ENCODE data around the gene SFN. TPM values are rescaled to one million over a fixed set of nuclear protein-coding genes. Genes with fewer than 3 reads are reported as not detected.
A peak's percentile ranks its signal among the peaks of the same experiment; 100 is the strongest.

SFN gene
- polyA plus RNA-seq (2013, experiment 1 of 2), result 1.9 TPM
- polyA plus RNA-seq (2013, experiment 2 of 2), result 2.1 TPM

DNA sequence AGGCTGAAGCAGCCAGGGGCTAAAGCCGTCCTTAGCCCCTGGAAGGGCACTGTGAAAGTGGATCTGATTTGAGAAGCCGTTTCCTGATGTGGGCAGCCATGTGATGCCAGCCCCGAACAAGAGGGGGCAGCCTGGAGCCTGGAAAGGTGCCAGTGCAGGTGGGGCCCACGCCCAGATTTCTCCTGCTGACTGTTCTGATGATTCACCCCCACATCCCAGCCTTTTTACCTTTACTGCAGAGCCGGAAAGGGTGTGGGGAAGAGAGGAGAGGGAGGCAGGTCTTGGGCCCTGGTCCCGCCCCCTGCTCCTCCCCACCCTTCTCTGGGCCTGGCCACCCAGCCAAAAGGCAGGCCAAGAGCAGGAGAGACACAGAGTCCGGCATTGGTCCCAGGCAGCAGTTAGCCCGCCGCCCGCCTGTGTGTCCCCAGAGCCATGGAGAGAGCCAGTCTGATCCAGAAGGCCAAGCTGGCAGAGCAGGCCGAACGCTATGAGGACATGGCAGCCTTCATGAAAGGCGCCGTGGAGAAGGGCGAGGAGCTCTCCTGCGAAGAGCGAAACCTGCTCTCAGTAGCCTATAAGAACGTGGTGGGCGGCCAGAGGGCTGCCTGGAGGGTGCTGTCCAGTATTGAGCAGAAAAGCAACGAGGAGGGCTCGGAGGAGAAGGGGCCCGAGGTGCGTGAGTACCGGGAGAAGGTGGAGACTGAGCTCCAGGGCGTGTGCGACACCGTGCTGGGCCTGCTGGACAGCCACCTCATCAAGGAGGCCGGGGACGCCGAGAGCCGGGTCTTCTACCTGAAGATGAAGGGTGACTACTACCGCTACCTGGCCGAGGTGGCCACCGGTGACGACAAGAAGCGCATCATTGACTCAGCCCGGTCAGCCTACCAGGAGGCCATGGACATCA, at the start of gene SFN:
TSS of gene SFN (plus strand) at position 369 of the 904 bp plus-strand sequence. CDS start at position 433, 64 bp downstream.
- H3K18ac ChIP-seq (ENCODE audit: low read length), result peak within 1 kb of the TSS; percentile 95
- peak within 1 kb of the TSS; percentile 93 for H2BK120ac ChIP-seq (ENCODE audit: low read depth, low read length)
- peaks cover 6 to 26% of the 10 kb centered on the region in 2 donors for H3K4me1 ChIP-seq (ENCODE audit: control insufficient read depth in 2 of 2, insufficient read depth in 1 of 2, low read depth in 1 of 2, low read length in 2 of 2)
- H2BK5ac ChIP-seq (ENCODE audit: low read length), result peak within 1 kb of the TSS; percentile 98
- peak within 1 kb of the TSS; percentile 93 for H3K9ac ChIP-seq (ENCODE audit: low read depth, low read length, poor library complexity)
- H2BK15ac ChIP-seq (ENCODE audit: low read length), result peak within 1 kb of the TSS; percentile 90
- H3K4me3 ChIP-seq (ENCODE audit: low read length in 2 of 2), result peak within 1 kb of the TSS in 1 of 2 donors; percentile 90
- H3K27ac ChIP-seq (replicated peaks; ENCODE audit: low read length), result peak within 1 kb of the TSS; percentile 63
- H2AFZ ChIP-seq (ENCODE audit: low read length), result peak within 1 kb of the TSS; percentile 96
- peaks cover 4% of the 10 kb centered on the region for H3K79me1 ChIP-seq (ENCODE audit: low read depth, low read length)
- H3K14ac ChIP-seq (ENCODE audit: low read length), result peak within 1 kb of the TSS; percentile 49
- no peak for DNase-seq (ENCODE audit: low spot score)
- H3K23ac ChIP-seq (ENCODE audit: low read depth, low read length, poor library complexity), result peak within 1 kb of the TSS; percentile 89
- H3K27me3 ChIP-seq (ENCODE audit: control insufficient read depth in 3 of 3, insufficient read depth in 3 of 3, low read depth in 1 of 3, low read length in 3 of 3), result no peaks in the 10 kb centered on the region
- peak within 1 kb of the TSS; percentile 76 for H3K4ac ChIP-seq (ENCODE audit: low read length)
- peak within 1 kb of the TSS; percentile 98 for H2BK12ac ChIP-seq (ENCODE audit: low read length)
- no peaks in the 10 kb centered on the region for H3K36me3 ChIP-seq (replicated peaks in 1 of 2; ENCODE audit: control insufficient read depth in 2 of 2, insufficient read depth in 2 of 2, low read length in 2 of 2)
- H3K4me2 ChIP-seq (ENCODE audit: insufficient read depth, low read length, poor library complexity, severe bottlenecking), result peak within 1 kb of the TSS; percentile 97
- no CpG with 5 or more reads among the region's 37 CpGs for WGBS, 2 donors (ENCODE audit: extremely low coverage in 2 of 2, insufficient read length in 2 of 2, insufficient replicate concordance in 1 of 2)
- H3K9me3 ChIP-seq (replicated peaks in 1 of 2; ENCODE audit: control insufficient read depth in 2 of 2, insufficient read depth in 1 of 2, low read depth in 1 of 2, low read length in 2 of 2), result no peaks in the 10 kb centered on the region
- peak within 1 kb of the TSS; percentile 79 for H2AK5ac ChIP-seq (ENCODE audit: low read depth, low read length)
- peak within 1 kb of the TSS; percentile 25 for H4K8ac ChIP-seq (ENCODE audit: low read depth, low read length)
- H4K91ac ChIP-seq (ENCODE audit: low read depth, low read length, poor library complexity), result peak within 1 kb of the TSS; percentile 89

- H3K36me3 ChIP-seq (replicated peaks in 1 of 2; ENCODE audit: control insufficient read depth in 2 of 2, insufficient read depth in 2 of 2, low read length in 2 of 2), result no peaks in the 10 kb centered on the region
- peaks cover 0 to 2% of the 10 kb centered on the region in 2 donors for H3K9me3 ChIP-seq (replicated peaks in 1 of 2; ENCODE audit: control insufficient read depth in 2 of 2, insufficient read depth in 1 of 2, low read depth in 1 of 2, low read length in 2 of 2)
- H2BK5ac ChIP-seq (ENCODE audit: low read length), result no peak overlapping the region
- no peaks in the 10 kb centered on the region for H3K27me3 ChIP-seq (ENCODE audit: control insufficient read depth in 3 of 3, insufficient read depth in 3 of 3, low read depth in 1 of 3, low read length in 3 of 3)
- no peak overlapping the region for H3K9ac ChIP-seq (ENCODE audit: low read depth, low read length, poor library complexity)
- no peak overlapping the region for H3K4me3 ChIP-seq (ENCODE audit: low read length in 2 of 2)
- WGBS, 2 donors (ENCODE audit: extremely low coverage in 2 of 2, insufficient read length in 2 of 2, insufficient replicate concordance in 1 of 2), result no CpG with 5 or more reads among the region's 2 CpGs
- H3K18ac ChIP-seq (ENCODE audit: low read length), result no peak overlapping the region
- no peak overlapping the region for H2AK5ac ChIP-seq (ENCODE audit: low read depth, low read length)
- no peak overlapping the region for H3K27ac ChIP-seq (replicated peaks; ENCODE audit: low read length)
- H3K4ac ChIP-seq (ENCODE audit: low read length), result no peak overlapping the region
- no peak overlapping the region for H2AFZ ChIP-seq (ENCODE audit: low read length)
- H4K8ac ChIP-seq (ENCODE audit: low read depth, low read length), result no peak overlapping the region
- H3K4me1 ChIP-seq (ENCODE audit: control insufficient read depth in 2 of 2, insufficient read depth in 1 of 2, low read depth in 1 of 2, low read length in 2 of 2), result no peaks in the 10 kb centered on the region
- H2BK15ac ChIP-seq (ENCODE audit: low read length), result no peak overlapping the region
- no peak overlapping the region for H3K14ac ChIP-seq (ENCODE audit: low read length)
- H3K4me2 ChIP-seq (ENCODE audit: insufficient read depth, low read length, poor library complexity, severe bottlenecking), result no peak overlapping the region
- H3K79me1 ChIP-seq (ENCODE audit: low read depth, low read length), result no peaks in the 10 kb centered on the region
- no peak overlapping the region for H4K91ac ChIP-seq (ENCODE audit: low read depth, low read length, poor library complexity)
- H3K23ac ChIP-seq (ENCODE audit: low read depth, low read length, poor library complexity), result no peak overlapping the region
- DNase-seq (ENCODE audit: low spot score), result no peak
- H2BK12ac ChIP-seq (ENCODE audit: low read length), result no peak overlapping the region
- no peak overlapping the region for H2BK120ac ChIP-seq (ENCODE audit: low read depth, low read length)
Measured at GRCh38 chr1:26814377-26814776, 48.6 kb upstream of the SFN start.

DNA sequence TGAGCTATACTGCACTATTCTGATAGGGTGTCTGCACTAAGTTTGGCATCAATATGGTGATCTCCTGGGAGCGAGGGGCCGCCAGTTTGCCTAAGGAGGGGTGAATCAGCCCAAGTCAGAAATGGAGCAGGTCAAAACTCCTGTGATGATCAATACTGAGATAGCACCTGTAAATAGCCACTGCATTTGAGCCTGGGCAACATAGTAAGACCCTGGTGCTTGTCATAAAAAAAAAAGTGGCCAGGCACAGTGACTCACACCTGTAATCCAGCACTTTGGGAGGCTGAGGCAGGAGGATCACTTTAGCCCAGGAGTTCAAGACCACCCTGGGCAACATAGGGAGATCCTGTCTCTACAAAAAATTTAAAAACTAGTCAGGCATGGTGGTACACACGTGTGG, 48.1 kb upstream of the SFN start:
- no peak overlapping the region for H3K23ac ChIP-seq (ENCODE audit: low read depth, low read length, poor library complexity)
- H3K4ac ChIP-seq (ENCODE audit: low read length), result no peak overlapping the region
- no peak overlapping the region for H3K4me2 ChIP-seq (ENCODE audit: insufficient read depth, low read length, poor library complexity, severe bottlenecking)
- no peaks in the 10 kb centered on the region for H3K79me1 ChIP-seq (ENCODE audit: low read depth, low read length)
- H2BK120ac ChIP-seq (ENCODE audit: low read depth, low read length), result no peak overlapping the region
- no peak overlapping the region for H4K8ac ChIP-seq (ENCODE audit: low read depth, low read length)
- no peak overlapping the region for H4K91ac ChIP-seq (ENCODE audit: low read depth, low read length, poor library complexity)
- no peak overlapping the region for H3K4me3 ChIP-seq (ENCODE audit: low read length in 2 of 2)
- no peak overlapping the region for H2AFZ ChIP-seq (ENCODE audit: low read length)
- no peak overlapping the region for H3K14ac ChIP-seq (ENCODE audit: low read length)
- H3K27ac ChIP-seq (replicated peaks; ENCODE audit: low read length), result no peak overlapping the region
- no peak overlapping the region for H2BK5ac ChIP-seq (ENCODE audit: low read length)
- no peaks in the 10 kb centered on the region for H3K4me1 ChIP-seq (ENCODE audit: control insufficient read depth in 2 of 2, insufficient read depth in 1 of 2, low read depth in 1 of 2, low read length in 2 of 2)
- no peak overlapping the region for H3K18ac ChIP-seq (ENCODE audit: low read length)
- no peak overlapping the region for H2BK12ac ChIP-seq (ENCODE audit: low read length)
- peaks cover 0 to 2% of the 10 kb centered on the region in 2 donors for H3K9me3 ChIP-seq (replicated peaks in 1 of 2; ENCODE audit: control insufficient read depth in 2 of 2, insufficient read depth in 1 of 2, low read depth in 1 of 2, low read length in 2 of 2)
- H2BK15ac ChIP-seq (ENCODE audit: low read length), result no peak overlapping the region
- no peak overlapping the region for H3K9ac ChIP-seq (ENCODE audit: low read depth, low read length, poor library complexity)
- DNase-seq (ENCODE audit: low spot score), result no peak
- H3K27me3 ChIP-seq (ENCODE audit: control insufficient read depth in 3 of 3, insufficient read depth in 3 of 3, low read depth in 1 of 3, low read length in 3 of 3), result no peaks in the 10 kb centered on the region
- no peaks in the 10 kb centered on the region for H3K36me3 ChIP-seq (replicated peaks in 1 of 2; ENCODE audit: control insufficient read depth in 2 of 2, insufficient read depth in 2 of 2, low read length in 2 of 2)
- no peak overlapping the region for H2AK5ac ChIP-seq (ENCODE audit: low read depth, low read length)
- WGBS, 2 donors (ENCODE audit: extremely low coverage in 2 of 2, insufficient read length in 2 of 2, insufficient replicate concordance in 1 of 2), result no CpG with 5 or more reads among the region's 3 CpGs

DNA sequence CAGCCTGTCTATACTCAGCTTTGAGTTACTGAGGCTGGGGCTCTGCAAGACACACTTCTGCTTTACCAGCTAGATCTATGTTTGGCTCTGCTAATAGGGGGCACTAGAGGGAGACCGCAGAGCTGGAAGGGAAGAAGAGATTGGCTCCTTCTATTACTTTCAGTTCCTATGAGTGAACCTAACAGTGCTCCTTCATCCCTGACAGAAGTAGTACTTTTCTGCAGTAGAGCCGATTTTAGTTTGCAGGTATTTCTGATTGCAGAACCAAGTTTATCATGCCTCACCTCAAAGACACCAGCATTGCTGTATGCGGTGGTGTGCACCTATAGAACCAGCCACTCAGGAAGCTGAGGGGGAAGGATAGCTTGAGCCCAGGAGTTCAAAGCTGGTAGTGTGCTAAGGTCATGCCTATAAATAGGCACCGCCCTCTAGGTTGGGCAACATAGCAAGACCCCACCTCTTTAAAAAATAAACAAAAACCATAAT, 42.1 kb upstream of the SFN start:
- Histone ChIP-seq H3K79me1 (ENCODE audit: low read depth, low read length) (peaks cover 2% of the 10 kb centered on the region), H3K4ac (ENCODE audit: low read length) (no peak overlapping the region), H3K4me1 (ENCODE audit: control insufficient read depth in 2 of 2, insufficient read depth in 1 of 2, low read depth in 1 of 2, low read length in 2 of 2) (no peaks in the 10 kb centered on the region), H3K14ac (ENCODE audit: low read length) (no peak overlapping the region), H3K27ac (replicated peaks; ENCODE audit: low read length) (no peak overlapping the region), H2AFZ (ENCODE audit: low read length) (no peak overlapping the region), H2AK5ac (ENCODE audit: low read depth, low read length) (no peak overlapping the region), H3K23ac (ENCODE audit: low read depth, low read length, poor library complexity) (no peak overlapping the region), H2BK12ac (ENCODE audit: low read length) (no peak overlapping the region), H4K91ac (ENCODE audit: low read depth, low read length, poor library complexity) (no peak overlapping the region), H3K36me3 (replicated peaks in 1 of 2; ENCODE audit: control insufficient read depth in 2 of 2, insufficient read depth in 2 of 2, low read length in 2 of 2) (no peaks in the 10 kb centered on the region), H2BK120ac (ENCODE audit: low read depth, low read length) (no peak overlapping the region), H3K9me3 (replicated peaks in 1 of 2; ENCODE audit: control insufficient read depth in 2 of 2, insufficient read depth in 1 of 2, low read depth in 1 of 2, low read length in 2 of 2) (peaks cover 0 to 1% of the 10 kb centered on the region in 2 donors), H2BK5ac (ENCODE audit: low read length) (no peak overlapping the region), H3K4me3 (ENCODE audit: low read length in 2 of 2) (no peak overlapping the region), H4K8ac (ENCODE audit: low read depth, low read length) (no peak overlapping the region), H3K27me3 (ENCODE audit: control insufficient read depth in 3 of 3, insufficient read depth in 3 of 3, low read depth in 1 of 3, low read length in 3 of 3) (no peaks in the 10 kb centered on the region), H3K9ac (ENCODE audit: low read depth, low read length, poor library complexity) (no peak overlapping the region), H3K4me2 (ENCODE audit: insufficient read depth, low read length, poor library complexity, severe bottlenecking) (no peak overlapping the region), H2BK15ac (ENCODE audit: low read length) (no peak overlapping the region), H3K18ac (ENCODE audit: low read length) (no peak overlapping the region)
- WGBS, 2 donors (ENCODE audit: extremely low coverage in 2 of 2, insufficient read length in 2 of 2, insufficient replicate concordance in 1 of 2), result no CpG with 5 or more reads among the region's 4 CpGs
- DNase-seq (ENCODE audit: low spot score), result no peak

All from neuronal stem cell (in vitro differentiated cells).